ENCODE data around the gene EFEMP1. TPM values are rescaled to one million over a fixed set of nuclear protein-coding genes. Genes with fewer than 3 reads are reported as not detected.
"Not testable (repeated sequence)": the region's sequence is repeated elsewhere in the genome, so short reads cannot be mapped to it uniquely, and the experiment has no call there.

Gene EFEMP1
- total RNA-seq, 2 experiments from 2014 or later: 0.61 TPM; not detected in 1

DNA sequence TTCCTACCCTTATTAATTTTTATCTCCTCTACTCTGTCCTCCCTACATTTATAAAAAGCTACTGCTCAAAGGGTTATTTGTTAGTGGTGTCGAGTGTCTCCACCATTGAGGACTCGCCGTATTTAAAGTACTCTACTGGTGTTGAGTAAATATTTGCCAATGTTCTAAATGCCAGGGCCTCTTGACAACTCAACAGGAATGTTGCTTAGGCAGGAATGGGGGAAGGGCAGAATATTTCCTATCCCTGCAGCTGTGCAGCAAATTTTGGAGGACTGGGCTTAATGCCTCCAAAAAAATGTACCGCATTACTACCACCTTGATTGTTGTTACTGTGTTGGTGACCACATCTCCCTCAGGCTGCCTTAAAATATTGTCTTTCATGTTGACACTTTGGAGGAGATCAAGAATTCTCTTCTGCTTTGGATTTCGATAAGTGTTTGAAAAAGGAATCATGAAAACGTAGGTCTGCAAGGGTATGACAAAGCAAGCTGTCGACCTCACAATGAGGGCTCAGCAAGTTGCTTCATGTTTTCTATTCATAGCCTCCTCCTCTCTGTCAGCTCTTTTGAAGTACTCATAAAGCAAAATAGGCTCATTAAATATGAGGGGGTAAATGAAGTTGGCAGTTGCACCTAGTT, 84.3 kb downstream of the EFEMP1 start:
- no peak overlapping the region for H3K27ac ChIP-seq (ENCODE audit: low read depth, low read length, poor library complexity, severe bottlenecking)
- no peak overlapping the region for H3K4me3 ChIP-seq (ENCODE audit: low read depth, low read length, poor library complexity, severe bottlenecking)
- no peak overlapping the region for H2AFZ ChIP-seq (ENCODE audit: low read length)
- DNase-seq (ENCODE audit: low spot score): no peak
- BruUV-seq (replicated peaks): no TSS peak
- H3K9me2 ChIP-seq (ENCODE audit: insufficient read depth, low read length): no peaks in the 10 kb centered on the region
- H4K20me1 ChIP-seq (ENCODE audit: insufficient read depth, low read length): no peaks in the 10 kb centered on the region
- no peak overlapping the region for H3K4me2 ChIP-seq (ENCODE audit: low read length)
- no peaks in the 10 kb centered on the region for H3K9me3 ChIP-seq (ENCODE audit: low read length)
- H3K36me3 ChIP-seq (ENCODE audit: insufficient read depth, low read length): no peaks in the 10 kb centered on the region
- CTCF ChIA-PET (ENCODE audit: unreplicated experiment): no interaction called here
- no peak for TF ChIP-seq EZH2phosphoT487 (IDR thresholded peaks at IDR 0.05; ENCODE audit: borderline replicate concordance, low read depth, low read length)
- TF ChIP-seq, protein P1, sequence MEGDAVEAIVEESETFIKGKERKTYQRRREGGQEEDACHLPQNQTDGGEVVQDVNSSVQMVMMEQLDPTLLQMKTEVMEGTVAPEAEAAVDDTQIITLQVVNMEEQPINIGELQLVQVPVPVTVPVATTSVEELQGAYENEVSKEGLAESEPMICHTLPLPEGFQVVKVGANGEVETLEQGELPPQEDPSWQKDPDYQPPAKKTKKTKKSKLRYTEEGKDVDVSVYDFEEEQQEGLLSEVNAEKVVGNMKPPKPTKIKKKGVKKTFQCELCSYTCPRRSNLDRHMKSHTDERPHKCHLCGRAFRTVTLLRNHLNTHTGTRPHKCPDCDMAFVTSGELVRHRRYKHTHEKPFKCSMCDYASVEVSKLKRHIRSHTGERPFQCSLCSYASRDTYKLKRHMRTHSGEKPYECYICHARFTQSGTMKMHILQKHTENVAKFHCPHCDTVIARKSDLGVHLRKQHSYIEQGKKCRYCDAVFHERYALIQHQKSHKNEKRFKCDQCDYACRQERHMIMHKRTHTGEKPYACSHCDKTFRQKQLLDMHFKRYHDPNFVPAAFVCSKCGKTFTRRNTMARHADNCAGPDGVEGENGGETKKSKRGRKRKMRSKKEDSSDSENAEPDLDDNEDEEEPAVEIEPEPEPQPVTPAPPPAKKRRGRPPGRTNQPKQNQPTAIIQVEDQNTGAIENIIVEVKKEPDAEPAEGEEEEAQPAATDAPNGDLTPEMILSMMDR (conservative IDR thresholded peaks at IDR 0.05; ENCODE audit: low read length): no peak
- POLR2A ChIA-PET: no interaction called here
- H3K79me2 ChIP-seq (ENCODE audit: insufficient read depth, low read depth, low read length): no peaks in the 10 kb centered on the region
- intact Hi-C loops (cut with micrococcal nuclease; ENCODE audit: unreplicated experiment): no loop called here
- no peaks in the 10 kb centered on the region for H3K4me1 ChIP-seq (ENCODE audit: insufficient read depth, low read length, poor library complexity, severe bottlenecking)

DNA sequence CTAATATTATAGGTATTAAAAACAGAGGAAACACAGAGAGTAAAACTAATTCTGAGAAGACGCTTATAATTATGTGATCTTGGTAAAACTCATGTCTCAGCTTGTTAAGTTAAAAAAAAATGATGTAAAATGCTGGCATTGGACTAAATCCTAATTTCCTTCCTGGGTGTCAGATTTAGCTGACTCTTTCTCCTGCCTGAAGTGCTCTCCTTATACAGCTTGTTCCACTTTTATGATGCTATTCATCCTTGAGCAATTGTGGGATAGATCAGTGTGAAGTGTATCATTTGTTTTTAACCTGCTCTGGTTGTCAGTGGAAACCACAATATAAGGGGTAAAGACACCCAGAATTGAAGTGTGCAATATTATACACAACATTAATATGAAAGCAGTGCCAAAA, 84.9 kb downstream of the EFEMP1 start:
- H3K9me3 ChIP-seq (ENCODE audit: low read length): no peaks in the 10 kb centered on the region
- H3K4me3 ChIP-seq (ENCODE audit: low read depth, low read length, poor library complexity, severe bottlenecking): no peak overlapping the region
- H3K4me2 ChIP-seq (ENCODE audit: low read length): no peak overlapping the region
- no peak for DNase-seq (ENCODE audit: low spot score)
- intact Hi-C loops (cut with micrococcal nuclease; ENCODE audit: unreplicated experiment): no loop called here
- POLR2A ChIA-PET: interaction anchor here (0.9 kb wide), 1 partner anchor 12 kb away, joined by 3 read pairs; no protein-coding TSS in a partner anchor
- H3K79me2 ChIP-seq (ENCODE audit: insufficient read depth, low read depth, low read length): no peaks in the 10 kb centered on the region
- no peaks in the 10 kb centered on the region for H3K9me2 ChIP-seq (ENCODE audit: insufficient read depth, low read length)
- no peaks in the 10 kb centered on the region for H3K36me3 ChIP-seq (ENCODE audit: insufficient read depth, low read length)
- no TSS peak for BruUV-seq (replicated peaks)
- H3K27ac ChIP-seq (ENCODE audit: low read depth, low read length, poor library complexity, severe bottlenecking): no peak overlapping the region
- no peaks in the 10 kb centered on the region for H4K20me1 ChIP-seq (ENCODE audit: insufficient read depth, low read length)
- no peak for TF ChIP-seq EZH2phosphoT487 (IDR thresholded peaks at IDR 0.05; ENCODE audit: borderline replicate concordance, low read depth, low read length)
- TF ChIP-seq, protein P1 (conservative IDR thresholded peaks at IDR 0.05; ENCODE audit: low read length): no peak
- CTCF ChIA-PET (ENCODE audit: unreplicated experiment): no interaction called here
- H2AFZ ChIP-seq (ENCODE audit: low read length): no peak overlapping the region
- no peaks in the 10 kb centered on the region for H3K4me1 ChIP-seq (ENCODE audit: insufficient read depth, low read length, poor library complexity, severe bottlenecking)

DNA sequence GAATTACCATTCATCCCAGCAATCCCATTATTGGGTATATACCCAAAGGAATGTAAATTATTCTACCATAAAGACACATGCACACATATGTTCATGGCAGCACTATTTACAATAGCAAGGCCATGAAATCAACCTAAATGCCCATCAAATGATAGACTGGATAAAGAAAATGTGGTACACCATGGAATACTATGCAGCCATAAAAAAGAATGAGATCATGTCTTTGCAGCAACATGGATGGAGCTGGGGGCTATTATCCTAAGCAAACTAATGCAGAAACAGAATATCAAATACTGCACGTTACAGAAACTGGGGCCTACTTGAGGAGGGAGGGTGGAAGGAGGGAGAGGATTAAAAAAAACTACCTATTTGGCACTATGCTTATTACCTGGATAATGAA, 85.5 kb downstream of the EFEMP1 start:
- intact Hi-C loops (cut with micrococcal nuclease; ENCODE audit: unreplicated experiment); H3K36me3 ChIP-seq (ENCODE audit: insufficient read depth, low read length); H3K4me1 ChIP-seq (ENCODE audit: insufficient read depth, low read length, poor library complexity, severe bottlenecking); H3K4me2 ChIP-seq (ENCODE audit: low read length); CTCF ChIA-PET (ENCODE audit: unreplicated experiment); DNase-seq (ENCODE audit: low spot score); H3K79me2 ChIP-seq (ENCODE audit: insufficient read depth, low read depth, low read length); H2AFZ ChIP-seq (ENCODE audit: low read length); H3K9me2 ChIP-seq (ENCODE audit: insufficient read depth, low read length); H3K27ac ChIP-seq (ENCODE audit: low read depth, low read length, poor library complexity, severe bottlenecking); H3K4me3 ChIP-seq (ENCODE audit: low read depth, low read length, poor library complexity, severe bottlenecking); H3K9me3 ChIP-seq (ENCODE audit: low read length); H4K20me1 ChIP-seq (ENCODE audit: insufficient read depth, low read length); BruUV-seq (replicated peaks): not testable (repeated sequence)
- POLR2A ChIA-PET: interaction anchor here (0.9 kb wide), 1 partner anchor 13 kb away, joined by 3 read pairs; no protein-coding TSS in a partner anchor
